ENCODE data around the gene DNAH3. TPM values are rescaled to one million over a fixed set of nuclear protein-coding genes. Genes with fewer than 3 reads are reported as not detected.

The DNAH3 gene
- total RNA-seq, 1 donor from 2014 or later: not detected

- no peaks in the 10 kb centered on the region for H3K36me3 Mint-ChIP-seq
- no peak for DNase-seq (ENCODE audit: low spot score in 2 of 2, unreplicated experiment in 2 of 2)
- peak overlapping the region; percentile 98 for H3K27ac Mint-ChIP-seq
- peak overlapping the region; percentile 83 for H3K4me3 Mint-ChIP-seq
- TF ChIP-seq, protein P1, sequence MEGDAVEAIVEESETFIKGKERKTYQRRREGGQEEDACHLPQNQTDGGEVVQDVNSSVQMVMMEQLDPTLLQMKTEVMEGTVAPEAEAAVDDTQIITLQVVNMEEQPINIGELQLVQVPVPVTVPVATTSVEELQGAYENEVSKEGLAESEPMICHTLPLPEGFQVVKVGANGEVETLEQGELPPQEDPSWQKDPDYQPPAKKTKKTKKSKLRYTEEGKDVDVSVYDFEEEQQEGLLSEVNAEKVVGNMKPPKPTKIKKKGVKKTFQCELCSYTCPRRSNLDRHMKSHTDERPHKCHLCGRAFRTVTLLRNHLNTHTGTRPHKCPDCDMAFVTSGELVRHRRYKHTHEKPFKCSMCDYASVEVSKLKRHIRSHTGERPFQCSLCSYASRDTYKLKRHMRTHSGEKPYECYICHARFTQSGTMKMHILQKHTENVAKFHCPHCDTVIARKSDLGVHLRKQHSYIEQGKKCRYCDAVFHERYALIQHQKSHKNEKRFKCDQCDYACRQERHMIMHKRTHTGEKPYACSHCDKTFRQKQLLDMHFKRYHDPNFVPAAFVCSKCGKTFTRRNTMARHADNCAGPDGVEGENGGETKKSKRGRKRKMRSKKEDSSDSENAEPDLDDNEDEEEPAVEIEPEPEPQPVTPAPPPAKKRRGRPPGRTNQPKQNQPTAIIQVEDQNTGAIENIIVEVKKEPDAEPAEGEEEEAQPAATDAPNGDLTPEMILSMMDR (IDR thresholded peaks at IDR 0.05; ENCODE audit: unreplicated experiment): no peak
- no peaks in the 10 kb centered on the region for H3K27me3 Mint-ChIP-seq (ENCODE audit: low read depth)
- H3K9me3 Mint-ChIP-seq: no peaks in the 10 kb centered on the region
- peaks cover 77% of the 10 kb centered on the region for H3K4me1 Mint-ChIP-seq
These were observed 248.2 kb downstream of the DNAH3 start for GRCh38 chr16:20902426-20902825.

DNA sequence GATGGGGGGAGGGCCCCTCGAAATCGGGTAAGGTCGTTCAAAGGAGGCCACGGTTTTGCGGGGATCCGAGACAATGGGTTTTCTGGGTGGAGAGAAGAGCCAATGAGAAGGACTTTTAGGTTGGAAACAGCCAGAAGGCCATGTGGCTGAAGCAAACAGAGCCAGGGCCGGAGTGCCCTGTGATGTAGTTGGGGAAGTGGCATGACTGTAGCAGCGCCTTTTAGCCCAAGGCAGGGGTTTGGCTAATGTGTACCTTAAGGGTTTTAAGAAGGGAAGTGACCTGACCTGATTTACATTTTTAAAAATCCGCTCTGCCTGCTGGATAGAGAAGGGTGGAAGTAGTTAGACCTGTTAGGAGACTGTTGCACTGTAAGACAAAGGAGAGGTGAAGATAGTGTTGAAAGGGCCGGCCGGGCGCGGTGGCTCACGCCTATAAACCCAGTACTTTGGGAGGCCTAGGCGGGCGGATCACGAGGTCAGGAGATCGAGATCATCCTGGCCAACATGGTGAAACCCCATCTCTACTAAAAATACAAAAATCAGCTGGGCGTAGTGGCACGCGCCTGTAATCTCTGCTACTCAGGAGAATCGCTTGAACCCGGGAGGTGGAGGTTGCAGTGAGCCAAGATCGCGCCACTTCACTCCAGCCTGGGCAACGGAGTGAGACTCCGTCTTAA lies 249.1 kb downstream of the DNAH3 start:
- DNase-seq (ENCODE audit: low spot score in 2 of 2, unreplicated experiment in 2 of 2): peak in 1 of 2 experiments; percentile 40
- Mint-ChIP-seq H3K4me1 (peaks cover 71% of the 10 kb centered on the region), H3K27ac (peak overlapping the region; percentile 98), H3K27me3 (ENCODE audit: low read depth) (no peaks in the 10 kb centered on the region), H3K4me3 (peak overlapping the region; percentile 83), H3K36me3 (peaks cover 3% of the 10 kb centered on the region), H3K9me3 (no peaks in the 10 kb centered on the region)
- TF ChIP-seq, protein P1 (IDR thresholded peaks at IDR 0.05; ENCODE audit: unreplicated experiment): no peak

GRCh38 chr16:20901068-20901435 lies 249.6 kb downstream of the DNAH3 start:
- TF ChIP-seq, protein P1 (IDR thresholded peaks at IDR 0.05; ENCODE audit: unreplicated experiment): no peak
- Mint-ChIP-seq H3K9me3 (no peaks in the 10 kb centered on the region), H3K27ac (peak overlapping the region; percentile 98), H3K4me1 (peaks cover 65% of the 10 kb centered on the region), H3K4me3 (peak overlapping the region; percentile 83), H3K36me3 (peaks cover 3% of the 10 kb centered on the region), H3K27me3 (ENCODE audit: low read depth) (no peaks in the 10 kb centered on the region)
- no peak for DNase-seq (ENCODE audit: low spot score in 2 of 2, unreplicated experiment in 2 of 2)

DNA sequence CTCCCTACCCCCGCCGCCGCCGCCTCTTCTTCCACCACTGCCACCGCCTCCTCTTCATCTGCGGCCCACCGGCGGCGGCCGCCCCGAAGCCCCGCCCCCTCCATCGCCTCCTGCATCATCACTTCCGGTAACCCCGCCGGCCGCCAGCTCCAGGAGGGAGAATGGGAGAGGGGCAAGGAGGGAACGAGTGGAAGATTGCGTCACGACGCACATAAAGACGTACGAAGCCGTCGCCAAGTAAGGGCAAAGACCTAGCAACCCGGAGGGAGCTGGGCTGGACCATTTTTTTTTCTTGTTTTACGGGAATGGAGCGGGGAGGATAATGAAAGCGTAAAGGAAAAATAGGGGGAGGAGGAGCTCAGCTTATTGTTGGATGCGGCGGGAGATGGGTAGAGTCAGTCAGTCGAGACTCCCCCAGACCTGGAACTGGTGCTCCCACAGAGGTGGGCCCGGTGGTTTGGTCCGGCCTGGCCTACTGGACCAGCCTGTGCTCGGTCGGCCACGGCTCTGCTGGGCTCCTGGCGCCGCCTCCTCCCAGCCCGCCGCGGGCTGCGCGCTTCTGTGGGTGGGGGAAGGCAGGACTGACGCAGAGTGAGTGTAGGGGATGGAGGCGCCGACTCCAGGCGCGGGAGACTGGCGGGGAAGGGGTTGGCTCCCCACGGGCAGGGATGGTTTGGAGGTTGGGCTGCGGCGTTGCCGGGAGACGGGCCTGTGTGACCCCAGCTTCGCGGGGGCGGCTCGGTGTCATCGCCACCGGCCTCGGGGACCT lies 250.2 kb downstream of the DNAH3 start, which contains the start of the genes DCUN1D3 and LYRM1:
TSS of gene DCUN1D3 (minus strand) at position 60 of the 769 bp plus-strand sequence. CDS start 37,820 bp downstream, outside the sequence.
TSS of gene LYRM1 (plus strand) at position 473 of the 769 bp plus-strand sequence. CDS start 14,785 bp downstream, outside the sequence.
- no peaks in the 10 kb centered on the region for H3K27me3 Mint-ChIP-seq (ENCODE audit: low read depth)
- H3K4me1 Mint-ChIP-seq: peaks cover 61% of the 10 kb centered on the region
- DNase-seq (ENCODE audit: low spot score in 2 of 2, unreplicated experiment in 2 of 2): peak; percentile 93 to 94
- peak within 1 kb of the TSS; percentile 83 for H3K4me3 Mint-ChIP-seq
- peaks cover 5% of the 10 kb centered on the region for H3K36me3 Mint-ChIP-seq
- H3K27ac Mint-ChIP-seq: peak within 1 kb of the TSS; percentile 98
- no peaks in the 10 kb centered on the region for H3K9me3 Mint-ChIP-seq
- TF ChIP-seq, protein P1 (IDR thresholded peaks at IDR 0.05; ENCODE audit: unreplicated experiment): no peak

GRCh38 chr16:20899477-20900298 lies 251.0 kb downstream of the DNAH3 start:
- Mint-ChIP-seq H3K4me3 (peak overlapping the region; percentile 83), H3K27me3 (ENCODE audit: low read depth) (no peaks in the 10 kb centered on the region), H3K9me3 (no peaks in the 10 kb centered on the region), H3K36me3 (peaks cover 5% of the 10 kb centered on the region), H3K4me1 (peaks cover 54% of the 10 kb centered on the region), H3K27ac (peak overlapping the region; percentile 98)
- TF ChIP-seq, protein P1 (IDR thresholded peaks at IDR 0.05; ENCODE audit: unreplicated experiment): no peak
- DNase-seq (ENCODE audit: low spot score in 2 of 2, unreplicated experiment in 2 of 2): peak in 1 of 2 experiments; percentile 47
